Hematopoietic multipotent progenitor cell treated with erythropoietin and hydrocortisone succinate and interleukin-3 and kit ligand, for 15 days (in vitro differentiated cells): Measurements from ENCODE around the gene SDF2.

Experiments
- DNase-seq: peaks from one replicate; pipeline ENCODE4 v3.0.0-alpha.2; 2015; ENCODE audit warnings: low spot score

The SDF2 gene, protein sequence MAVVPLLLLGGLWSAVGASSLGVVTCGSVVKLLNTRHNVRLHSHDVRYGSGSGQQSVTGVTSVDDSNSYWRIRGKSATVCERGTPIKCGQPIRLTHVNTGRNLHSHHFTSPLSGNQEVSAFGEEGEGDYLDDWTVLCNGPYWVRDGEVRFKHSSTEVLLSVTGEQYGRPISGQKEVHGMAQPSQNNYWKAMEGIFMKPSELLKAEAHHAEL

DNA sequence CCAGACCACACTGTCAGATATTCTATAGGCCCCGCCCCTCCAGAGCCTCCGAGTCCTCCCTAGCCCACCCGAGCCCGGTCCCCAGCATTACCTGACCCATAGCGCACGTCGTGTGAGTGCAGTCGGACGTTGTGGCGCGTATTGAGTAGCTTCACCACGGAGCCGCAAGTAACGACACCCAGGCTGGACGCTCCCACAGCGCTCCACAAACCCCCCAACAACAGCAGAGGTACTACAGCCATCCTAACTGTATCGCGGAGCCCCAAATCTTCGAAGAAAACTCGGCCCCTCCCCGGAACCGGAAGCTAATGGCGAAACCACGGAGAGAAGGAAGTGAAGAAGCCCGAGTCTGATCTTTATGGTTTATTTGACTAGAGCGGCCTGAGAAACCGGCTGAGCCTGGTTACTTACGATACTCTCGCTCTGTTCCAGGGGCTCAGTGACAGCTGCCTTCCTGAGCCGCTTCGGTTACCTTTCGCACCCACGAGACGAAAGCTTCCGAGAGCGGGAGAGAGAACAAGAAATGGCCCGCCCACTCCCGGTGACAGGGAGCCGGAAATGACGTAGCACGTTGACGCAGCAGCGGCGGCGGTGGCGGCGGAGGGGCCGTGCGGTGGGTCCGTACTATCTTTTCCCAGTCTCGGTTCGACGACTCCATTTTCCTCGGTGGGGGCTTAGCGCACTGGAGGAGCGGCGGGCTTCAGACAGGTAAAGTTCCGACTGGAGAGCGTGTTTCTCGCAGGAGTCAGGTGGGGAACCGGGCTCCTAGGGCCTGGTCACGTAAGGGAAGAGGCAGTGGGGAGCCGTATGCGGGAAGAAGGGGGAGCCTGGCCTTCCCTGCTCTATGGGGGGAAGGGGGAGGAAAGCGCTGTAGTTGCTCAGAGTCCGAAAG lies at the start of gene SDF2, which contains the start of gene SUPT6H:
TSS of gene SDF2 (minus strand) at position 272 of the 892 bp plus-strand sequence. CDS start at position 242, 30 bp downstream.
TSS of gene SUPT6H (plus strand) at position 571 of the 892 bp plus-strand sequence. CDS start 11,197 bp downstream, outside the sequence.
- peak; percentile 94 for DNase-seq

DNA sequence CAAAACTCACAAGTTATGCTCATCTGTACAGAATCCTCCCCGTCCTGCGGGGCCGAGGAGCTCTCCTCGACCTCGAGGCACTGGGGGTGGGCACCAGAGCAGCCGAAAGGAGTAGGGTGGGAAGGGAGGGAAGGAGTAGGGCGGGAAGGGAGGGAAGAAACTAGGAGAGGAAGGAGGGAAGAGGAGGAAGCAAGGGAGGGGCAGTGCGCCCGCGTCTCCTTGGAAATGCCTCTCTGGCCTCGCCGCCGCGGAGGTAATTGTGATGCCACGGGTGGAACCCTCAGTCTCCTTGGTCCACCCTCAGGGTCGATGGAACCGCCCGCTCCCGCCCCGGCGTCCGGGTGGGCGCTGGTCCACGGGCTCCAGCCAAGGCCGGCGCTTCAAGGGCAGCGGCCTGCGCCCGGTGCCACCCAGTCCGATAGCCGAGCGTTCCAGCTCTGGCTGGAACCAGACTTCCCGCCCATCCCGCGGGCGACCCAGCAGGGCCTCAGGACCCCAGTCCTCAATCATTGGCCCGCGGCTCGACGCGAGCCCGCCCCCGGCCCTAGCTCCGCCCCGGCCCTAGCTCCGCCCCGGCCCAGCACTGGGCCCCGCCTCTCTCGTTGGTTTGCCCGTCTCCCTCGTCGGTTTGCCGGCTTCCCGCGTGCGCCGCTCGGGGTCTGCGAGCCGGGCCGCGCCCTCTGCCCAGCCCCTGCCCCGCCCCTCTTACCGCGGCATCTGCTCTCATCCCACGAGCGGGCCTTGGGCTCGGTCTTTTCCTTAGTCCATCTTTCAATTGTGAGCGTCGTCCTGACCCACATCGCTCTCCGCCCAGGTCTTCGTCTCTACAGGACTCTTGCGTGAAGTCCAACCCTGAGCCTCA lies 49.4 kb upstream of the SDF2 start:
- DNase-seq, result peak; percentile 70

DNA sequence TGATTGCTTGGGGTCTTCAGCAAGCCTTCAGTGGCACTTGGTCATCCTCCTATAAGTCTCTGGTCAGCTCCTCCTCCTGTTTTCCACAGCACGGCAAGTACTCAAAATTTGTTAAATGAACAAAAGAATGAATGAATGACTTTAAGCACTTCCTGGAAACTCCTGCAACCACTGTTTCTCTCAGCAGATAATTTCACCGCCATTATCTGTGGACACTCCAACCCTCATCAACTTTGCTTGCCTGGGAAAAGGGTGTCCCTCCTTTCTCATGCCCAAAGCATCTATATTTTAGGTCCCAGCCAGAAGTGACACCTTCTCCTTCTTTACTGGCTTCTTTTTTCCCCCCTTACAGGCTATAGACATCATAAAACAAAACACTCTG lies 45.6 kb upstream of the SDF2 start:
- no peak for DNase-seq

DNA sequence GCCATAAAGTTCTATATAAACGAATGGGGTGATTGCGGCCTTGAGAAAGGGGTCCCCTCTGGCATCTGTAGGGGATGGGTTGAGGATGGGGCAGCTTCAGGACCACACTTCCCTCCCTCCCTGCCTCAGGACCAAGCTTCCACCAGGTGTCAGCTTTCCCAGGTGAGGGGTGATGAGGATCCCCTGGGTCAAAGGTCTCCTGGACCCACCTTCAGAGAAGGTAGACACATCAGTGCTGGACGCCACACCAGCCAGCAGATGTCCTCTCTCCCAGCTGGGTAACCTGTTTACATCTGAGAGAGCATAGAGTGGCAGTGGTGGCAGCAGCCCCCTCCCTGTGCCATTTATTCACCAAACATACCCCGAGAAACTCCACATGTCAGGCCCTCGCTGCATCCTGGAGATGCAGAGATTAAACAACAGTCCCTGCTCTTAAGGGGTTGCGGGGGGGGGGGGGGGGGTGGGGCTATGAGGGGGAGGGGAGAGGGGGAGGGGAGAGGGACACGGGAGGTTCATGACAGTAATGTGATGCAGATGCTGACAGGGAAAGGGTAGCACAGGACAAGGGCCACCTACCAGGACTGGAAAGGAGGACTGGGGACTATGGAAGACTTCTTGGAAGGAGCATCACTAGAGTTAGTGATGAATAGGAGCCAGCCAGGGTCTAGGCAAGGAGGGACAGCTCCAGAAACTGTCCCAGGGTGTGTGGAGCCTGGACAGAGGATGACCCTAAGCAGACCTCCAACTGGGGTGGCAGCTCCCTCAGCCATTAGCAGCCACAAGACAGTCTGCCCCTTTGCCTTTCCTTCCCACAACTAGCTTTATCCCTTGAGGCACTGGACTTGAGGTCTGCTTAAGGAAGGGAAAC lies 45.0 kb upstream of the SDF2 start:
- DNase-seq, result no peak

DNA sequence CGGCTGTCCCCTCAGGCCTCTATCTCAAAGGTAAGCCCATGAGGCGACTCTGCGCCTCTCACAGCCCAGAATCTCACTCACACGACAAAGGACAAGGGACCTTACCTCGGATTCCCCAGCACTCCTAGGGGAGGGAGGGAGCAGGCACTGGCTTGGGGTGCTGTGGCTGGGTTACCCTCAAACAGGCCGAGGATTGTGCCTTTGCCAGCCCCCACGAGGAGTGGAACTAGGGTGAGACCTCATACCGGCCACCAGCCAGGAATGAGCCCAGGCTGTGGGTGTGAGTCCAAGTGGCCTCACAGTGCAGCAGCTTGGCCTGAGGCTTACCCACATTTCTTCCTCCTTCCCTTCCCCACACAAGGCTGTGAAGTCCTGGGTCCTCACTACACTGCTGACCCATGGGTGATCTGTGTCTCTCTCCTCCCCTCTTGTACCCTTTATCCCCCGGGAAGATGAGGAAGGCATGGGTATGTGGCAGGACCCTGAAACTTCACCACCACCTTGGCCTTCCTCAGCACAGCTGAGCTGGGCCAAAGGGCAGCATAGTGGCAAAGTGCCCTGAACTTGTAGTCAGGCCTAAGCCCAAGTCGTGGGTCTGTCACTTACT lies 44.1 kb upstream of the SDF2 start:
- no peak for DNase-seq

DNA sequence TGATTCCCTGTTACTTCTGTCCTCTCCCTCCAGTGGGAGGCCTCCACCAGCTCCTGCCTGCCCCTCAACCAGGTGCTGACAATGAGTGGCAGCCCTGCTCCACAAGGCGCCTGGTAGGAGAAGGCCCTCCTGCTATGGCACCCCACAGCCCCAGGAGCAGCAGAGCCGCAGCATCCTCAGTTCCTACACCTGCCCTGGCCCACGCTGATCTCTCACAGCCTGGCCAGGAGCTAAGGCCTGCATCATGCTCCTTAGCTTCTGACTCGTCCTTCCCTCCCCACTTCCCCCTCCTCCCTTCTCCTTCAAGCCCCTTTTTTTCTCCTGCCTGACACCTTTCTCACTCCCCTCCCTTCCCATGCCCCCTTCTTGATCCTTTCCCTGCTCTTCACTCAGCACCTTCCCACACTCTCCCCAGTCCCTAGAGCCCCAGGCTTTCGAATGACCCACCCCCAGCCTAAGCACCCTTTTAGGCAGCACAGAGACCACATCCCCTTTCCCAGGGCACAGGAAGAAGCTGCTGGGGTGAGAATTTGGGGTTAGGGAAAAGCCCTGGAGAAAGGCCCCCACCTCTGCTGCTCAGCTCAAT lies 43.5 kb upstream of the SDF2 start:
- DNase-seq, result no peak

DNA sequence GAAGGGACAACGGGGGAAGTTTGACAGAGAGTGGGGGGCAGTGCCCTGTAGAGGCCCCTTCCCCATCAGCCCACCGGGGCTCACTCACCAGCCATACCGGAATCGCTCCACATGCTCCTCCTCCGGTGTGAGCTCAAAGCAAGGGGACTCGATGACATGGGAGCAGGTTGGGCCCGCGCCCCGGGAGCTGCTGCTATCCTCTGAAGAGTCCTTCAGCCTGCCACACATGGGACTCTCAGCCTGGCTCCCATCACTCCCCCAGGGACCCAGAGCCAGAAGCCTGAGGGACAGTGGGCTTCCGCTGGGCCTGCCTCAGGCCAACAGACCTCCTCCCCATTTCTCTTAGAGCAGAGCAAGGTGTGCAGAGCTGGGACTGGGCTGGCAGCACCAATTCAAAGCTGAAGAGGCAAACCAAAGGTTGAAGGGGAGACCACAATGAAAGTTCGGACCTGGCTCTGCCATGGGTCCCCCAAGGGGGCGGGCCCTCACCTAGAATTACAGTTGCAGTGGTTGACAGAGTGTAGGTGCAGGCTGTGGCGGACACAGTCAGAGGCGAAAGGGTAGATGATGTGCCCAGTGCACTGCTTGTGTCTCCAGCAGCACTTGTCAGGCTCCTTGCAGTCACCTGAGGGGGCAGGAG lies 42.6 kb upstream of the SDF2 start:
- DNase-seq, result no peak

DNA sequence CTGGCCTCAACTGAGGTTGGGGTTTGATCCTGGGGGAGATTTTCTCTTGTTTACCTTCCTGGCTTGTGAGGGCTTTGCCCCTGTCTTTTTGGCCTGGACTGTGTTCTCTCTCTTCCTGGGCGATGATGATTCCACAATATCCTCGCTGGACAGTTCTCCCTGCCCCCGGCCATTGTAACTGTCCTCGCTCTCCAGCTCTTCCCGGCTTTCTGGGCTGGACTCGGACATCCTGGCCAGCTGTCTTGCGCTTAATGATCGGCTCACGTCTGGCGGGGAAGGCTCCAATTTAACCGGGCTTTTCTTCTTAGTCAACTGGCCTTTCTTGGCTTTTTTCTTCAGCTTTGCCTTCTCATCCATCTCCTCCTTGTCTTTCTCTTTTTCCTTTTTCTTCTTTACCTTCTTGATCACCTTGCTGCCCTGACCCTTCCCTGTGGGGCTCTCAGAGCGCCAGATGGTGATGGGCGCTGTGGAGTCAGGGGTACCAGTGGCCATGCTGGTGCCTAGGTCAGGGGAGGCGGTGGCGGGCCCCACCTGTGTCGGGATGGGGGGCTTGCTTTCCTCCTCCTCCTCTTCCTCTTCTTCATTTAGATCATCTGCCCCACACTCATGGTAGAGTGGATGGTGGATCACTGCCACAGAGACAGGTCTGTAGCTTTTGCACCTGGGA lies 42.0 kb upstream of the SDF2 start:
- DNase-seq, result no peak

DNA sequence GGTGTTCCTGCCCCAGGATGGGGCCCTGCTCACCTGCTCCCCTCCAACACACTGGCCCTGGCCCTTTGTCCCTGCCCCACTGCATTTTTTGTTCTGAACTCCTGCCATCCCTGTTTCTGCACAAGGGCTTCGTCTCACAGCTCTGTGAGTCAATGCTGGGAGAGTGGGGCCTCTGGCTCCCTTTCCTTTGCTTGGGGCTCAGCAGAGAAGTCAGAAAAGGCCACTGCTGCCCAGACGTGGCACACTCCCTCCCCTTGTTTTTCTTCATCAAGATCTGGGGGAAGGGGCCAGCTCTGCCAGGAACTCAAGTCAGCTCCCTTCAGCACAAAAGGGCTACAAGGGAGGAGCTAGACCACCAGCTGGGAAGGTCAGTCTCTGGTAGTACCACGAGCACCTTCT lies 41.0 kb upstream of the SDF2 start:
- DNase-seq, result no peak

DNA sequence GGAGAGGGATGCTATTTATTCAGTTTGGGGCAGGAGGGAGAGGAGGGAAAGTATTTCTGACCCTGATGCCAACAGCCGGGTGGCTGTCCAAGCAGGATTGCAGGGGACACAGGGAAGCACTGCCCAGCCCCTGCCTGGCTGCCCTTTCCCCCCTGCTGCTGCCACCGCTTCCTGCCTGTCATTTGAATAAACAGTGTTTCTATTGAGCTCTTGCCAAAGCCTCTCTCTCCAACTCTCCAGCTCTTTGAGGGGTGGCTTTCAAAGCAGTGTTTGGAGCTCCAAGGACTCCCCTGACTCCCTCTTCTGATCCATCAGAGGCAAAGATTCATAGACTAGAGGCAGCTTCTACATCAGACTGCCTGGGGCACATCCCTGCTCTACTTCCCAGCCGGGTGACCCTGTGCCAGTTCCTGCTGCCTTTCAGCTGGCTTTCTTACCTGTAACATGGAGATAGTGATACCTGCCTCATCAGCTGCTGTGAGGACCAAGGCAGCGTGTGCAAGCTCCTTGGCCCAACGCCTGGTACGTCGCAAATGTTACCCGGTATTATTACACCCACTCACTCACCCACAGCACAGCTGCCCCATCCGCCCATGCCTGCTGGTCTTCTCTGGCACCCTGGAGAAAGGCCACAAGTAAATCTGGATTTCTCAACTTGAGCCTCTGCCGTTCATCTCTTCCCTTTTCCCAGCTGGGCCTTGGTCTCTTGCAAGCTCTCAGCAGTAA lies 40.5 kb upstream of the SDF2 start:
- no peak for DNase-seq

DNA sequence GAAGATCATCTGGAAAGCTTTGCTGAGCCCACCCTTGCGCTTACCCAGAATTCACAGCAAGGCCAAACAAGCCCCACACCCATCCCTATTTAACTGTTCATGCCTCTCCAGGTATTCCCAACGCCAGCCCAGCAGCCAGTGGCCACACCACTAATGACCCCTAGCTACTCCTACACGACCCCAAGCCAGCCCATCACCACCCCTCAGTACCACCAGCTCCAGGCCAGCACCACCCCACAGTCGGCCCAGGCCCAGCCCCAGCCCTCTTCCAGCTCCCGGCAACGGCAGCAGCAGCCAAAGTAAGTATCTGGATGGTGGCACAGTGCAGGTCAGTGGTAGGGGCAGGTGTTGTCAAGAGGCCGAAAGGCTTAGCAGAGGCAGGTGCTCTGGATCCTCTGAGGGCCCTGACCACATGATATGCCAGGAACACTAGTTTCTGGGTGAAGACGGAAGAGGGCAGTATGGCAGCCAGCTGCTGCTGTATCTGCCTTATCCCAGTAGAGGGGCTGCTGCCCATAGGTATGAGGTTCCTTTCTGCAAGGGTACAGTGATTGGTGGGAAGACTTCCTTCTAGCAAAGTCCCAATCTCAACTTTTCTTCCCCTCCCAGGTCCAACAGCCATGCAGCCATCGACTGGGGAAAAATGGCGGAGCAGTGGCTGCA lies 39.3 kb upstream of the SDF2 start:
- no peak for DNase-seq

DNA sequence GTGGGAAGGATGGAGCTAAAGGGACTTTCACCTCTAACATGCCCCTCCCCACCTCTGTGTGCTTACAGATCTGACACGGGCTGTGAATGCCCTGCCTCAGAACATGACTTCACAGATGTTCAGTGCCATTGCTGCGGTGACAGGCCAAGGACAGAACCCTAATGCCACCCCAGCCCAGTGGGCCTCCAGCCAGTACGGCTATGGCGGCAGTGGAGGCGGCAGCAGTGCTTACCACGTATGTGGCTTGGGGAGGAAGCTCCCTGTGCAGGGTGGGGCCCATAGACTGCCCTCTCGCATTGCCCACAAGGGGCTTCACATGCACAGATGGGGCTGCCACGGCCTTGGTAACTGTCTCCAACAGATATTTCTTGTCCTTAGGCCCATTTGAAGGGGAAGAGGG lies 38.6 kb upstream of the SDF2 start:
- DNase-seq, result no peak

DNA sequence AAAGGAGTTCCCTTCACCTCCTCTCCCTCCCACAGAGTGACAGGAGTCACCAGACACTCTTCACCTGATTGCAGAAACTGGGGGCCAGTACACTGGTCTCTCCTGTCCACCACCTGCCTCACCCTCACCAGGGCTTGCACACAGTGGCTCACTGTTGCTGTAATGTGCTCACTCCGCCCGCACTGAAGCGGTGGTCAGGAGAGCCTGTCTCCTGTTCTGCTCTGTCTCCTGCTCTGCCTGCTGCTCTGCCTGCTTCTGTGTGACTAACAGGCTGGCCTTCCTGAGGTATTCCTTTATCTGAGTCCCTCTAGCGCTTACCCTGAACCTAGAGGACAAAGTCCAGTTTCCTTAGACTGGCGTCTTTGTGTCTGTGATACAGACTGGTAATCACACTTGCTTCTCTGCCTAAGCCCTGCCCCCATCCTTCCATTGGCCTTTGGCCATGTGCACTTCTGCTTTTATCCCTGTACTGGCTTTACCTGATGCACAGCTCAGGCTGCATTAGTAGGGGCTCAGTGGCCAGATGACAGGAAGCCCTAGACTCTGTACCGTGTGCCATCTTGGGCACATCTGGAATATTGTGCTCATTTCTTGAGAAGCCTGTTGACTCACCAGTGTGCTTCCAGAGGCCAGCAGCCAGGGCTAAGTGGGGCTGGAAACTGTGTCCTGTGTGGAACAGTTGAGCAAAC lies 36.7 kb upstream of the SDF2 start:
- no peak for DNase-seq

DNA sequence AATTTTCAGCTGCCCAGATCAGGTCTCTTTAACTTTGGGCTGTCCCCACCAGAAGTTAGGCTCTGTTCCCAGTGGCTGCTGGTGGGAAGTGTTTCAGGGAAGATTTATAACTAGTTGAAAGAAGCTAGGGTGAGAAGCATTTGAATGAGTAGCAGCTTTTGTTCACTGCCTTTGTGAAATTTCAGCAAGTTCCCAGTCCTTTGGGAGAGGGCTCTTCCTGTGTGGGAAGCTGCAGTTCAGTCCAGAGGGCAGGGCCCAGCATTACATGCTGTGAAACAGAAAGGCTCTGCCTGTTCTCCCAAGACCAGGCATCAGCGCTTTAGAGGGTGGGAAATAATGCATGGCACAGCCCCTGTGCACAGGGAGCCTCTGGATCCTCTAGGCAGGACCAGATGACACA lies 32.2 kb upstream of the SDF2 start:
- DNase-seq, result no peak

DNA sequence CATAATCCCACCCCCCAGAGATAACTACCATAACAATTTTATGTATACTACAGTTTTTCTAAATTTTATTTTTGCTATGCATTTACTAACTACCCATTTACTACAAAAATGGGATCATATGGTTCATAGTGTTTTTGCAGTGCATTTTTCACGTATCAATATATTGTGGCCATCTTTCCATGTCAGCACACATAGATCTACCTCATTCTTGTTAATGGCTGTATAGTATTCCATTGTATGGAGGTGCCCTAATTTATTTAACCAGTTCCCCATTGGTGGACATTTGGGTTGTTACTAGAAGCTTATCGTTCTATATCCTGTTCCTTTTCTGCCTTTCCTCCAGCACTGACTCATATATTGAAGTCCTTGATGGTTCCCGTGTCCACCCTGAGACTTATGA lies 27.3 kb upstream of the SDF2 start:
- no peak for DNase-seq

DNA sequence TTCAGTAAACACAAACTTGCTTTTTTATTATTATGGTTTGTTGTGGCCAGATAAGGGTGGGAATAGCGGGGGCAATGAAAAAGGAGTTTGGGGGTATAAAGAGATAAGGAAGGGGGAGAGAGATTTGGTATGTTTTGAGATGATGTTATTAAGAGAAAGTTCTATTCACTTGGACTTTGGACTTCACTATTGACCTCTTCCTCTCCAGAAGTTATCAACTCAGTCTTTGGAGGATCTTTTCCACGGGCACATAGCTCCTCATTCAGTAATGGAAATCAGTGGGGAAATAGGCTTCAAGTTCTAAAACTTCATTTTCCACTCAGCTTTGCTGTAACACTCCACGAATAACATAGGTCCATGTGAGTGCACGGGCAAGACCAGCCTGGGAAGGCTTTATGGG lies 26.8 kb upstream of the SDF2 start:
- DNase-seq, result no peak

DNA sequence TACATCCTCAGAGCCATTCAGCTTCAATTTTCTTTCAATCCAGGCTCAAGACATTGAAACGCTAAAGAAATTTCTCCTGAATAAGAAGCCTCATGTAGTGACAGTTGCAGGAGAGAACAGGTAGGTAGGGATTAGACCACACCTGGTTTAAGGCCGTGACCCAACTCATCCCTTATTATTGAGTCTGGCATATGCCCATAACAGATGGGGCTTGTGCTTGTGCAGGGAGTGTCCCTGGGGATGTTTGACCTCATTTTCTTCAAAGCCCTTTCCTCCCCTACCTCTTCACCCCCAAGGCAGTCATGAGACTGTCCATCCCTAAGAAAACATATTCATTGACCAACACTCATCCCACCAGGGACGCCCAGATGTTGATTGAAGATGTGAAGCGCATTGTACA lies 24.6 kb upstream of the SDF2 start:
- no peak for DNase-seq

DNA sequence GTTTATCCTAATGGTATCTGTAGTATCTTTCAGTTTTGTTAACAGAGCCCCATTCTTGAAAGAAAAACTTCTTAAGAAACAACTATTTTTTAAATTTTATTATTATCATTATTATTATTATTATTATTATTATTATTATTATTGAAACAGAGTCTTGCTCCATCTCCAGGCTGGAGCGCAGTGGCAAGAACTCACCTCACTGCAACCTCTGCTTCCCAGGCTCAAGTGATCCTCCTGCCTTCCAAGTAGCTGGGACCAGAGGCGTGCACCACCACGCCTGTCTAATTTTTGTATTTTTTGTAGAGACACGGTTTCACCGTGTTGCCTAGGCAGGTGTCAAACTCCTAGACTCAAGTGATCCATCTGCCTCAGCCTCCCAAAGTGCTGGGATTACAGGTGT lies 23.7 kb upstream of the SDF2 start:
- DNase-seq, result no peak
